HL-60/S4 treated with retinoic acid at 250 ng/mL for 4 days and 3 days (cell line): ENCODE results near the gene APC2.
"Not testable (repeated sequence)": the region's sequence is repeated elsewhere in the genome, so short reads cannot be mapped to it uniquely, and the experiment has no call there.

ENCODE experiments used
- in situ Hi-C: fragments of 300-500 bp; cut with MboI; formaldehyde crosslinking; loops from 2 replicates; pipeline ENCODE4 v1.7.0; 2022; ENCODE audit warnings: low sequenced_read_pairs

Gene APC2

DNA sequence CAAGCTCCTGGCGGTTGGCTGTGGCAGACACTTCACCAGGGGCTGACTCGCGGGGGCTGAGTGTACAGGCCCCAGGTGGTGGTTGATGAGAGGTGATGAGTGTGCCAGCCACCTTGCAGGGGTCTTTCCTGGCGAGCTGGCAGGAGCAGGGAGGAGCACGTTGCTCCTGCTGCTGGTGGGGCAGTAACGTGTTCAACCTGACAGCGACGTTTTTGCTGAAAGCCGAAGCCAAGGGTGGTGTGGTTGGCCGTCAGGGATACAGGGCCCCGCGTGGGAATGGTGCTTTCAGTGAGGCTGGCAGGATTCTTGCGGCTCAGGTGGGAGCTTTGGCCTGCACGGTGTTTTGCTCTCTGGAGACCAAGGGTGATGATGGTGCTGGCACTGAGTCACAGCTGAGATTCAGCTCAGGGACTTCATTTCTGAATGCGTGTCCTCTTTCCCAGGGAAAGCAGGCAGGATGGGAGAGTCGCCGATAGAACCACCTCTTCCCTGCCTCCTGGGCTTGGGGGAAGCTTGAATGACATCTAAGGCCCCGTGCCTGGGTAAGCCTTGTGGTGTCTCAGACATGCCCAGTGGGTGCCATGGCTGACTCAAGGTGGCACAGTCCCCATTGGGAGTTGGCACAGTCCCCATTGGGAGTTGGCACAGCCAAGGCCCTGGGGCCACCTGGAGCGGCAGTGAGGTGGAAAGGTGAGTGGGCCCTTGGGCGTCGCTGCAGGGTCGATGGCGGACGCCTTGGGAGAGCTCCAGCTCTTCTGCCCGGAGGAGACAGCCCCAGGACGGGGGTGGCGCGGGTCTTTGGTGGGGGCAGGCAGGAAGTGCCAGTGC lies 33.7 kb upstream of the APC2 start:
- in situ Hi-C loops: no loop called here

DNA sequence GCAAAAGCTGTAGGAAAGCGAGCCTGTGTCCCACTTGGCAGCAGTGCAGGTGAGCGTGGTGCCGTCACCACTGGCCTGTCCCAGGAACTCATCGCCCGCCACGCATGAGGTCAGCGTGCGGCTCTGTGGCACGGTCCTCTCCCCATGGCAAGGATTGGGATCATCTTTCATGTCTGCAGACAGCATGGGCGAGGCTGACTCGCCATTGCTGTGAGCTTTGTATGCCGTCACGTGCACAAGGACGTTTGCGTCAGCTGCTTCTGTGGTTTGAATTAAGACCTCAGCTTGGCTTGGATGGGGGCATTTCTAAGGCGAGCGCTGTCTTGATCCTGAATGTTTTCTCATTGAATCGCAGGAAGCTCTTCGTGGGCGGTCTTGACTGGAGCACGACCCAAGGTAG lies 32.8 kb upstream of the APC2 start:
- in situ Hi-C loops: no loop called here

DNA sequence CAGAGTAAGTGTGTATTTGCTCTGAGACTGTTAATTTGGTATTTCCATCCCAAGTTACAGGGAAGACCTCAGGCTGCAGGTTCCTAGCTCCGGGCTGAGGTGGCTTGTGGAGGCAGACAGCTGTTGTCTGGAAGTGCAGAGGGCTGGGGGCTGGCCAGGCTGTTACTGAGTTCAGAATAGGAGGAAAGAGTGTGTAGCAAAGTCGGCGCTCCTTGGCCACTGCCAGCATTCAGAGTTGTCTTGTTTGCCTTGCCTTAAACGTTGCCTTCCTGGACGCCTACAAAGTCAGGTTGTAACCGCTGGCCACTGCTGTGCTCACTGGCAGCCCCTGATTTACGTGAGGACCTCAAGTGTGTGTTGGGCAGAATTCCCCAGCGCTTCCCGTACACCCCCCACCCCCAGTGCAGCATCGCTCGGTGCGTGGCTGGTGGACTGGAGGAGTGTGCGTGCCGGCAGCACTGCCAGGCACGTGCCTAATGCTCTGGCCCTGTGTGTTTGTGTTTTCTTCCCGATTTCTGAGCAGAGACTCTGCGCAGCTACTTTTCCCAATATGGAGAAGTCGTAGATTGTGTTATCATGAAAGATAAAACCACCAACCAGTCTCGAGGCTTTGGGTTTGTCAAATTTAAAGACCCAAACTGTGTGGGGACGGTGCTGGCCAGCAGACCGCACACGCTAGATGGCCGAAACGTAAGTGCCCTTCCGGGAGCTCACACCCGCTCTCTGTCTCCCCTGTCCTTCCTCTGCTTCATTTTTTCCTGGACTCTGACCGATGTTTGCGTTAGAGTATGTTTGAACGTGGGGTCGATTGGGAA lies 32.0 kb upstream of the APC2 start:
- in situ Hi-C loops: no loop called here

DNA sequence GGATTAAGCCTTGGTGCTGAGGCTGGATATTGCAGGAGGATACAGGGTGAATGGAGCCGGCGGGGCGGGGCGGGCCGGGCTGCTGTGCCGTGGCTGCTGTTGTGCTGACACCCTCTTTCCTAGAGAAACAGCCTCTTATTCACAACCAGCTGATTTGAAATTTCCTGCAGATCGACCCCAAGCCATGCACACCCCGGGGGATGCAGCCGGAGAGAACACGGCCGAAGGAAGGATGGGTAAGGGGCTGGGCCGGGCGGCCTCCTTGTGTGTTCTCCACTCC lies 31.5 kb upstream of the APC2 start:
- in situ Hi-C loops: no loop called here

DNA sequence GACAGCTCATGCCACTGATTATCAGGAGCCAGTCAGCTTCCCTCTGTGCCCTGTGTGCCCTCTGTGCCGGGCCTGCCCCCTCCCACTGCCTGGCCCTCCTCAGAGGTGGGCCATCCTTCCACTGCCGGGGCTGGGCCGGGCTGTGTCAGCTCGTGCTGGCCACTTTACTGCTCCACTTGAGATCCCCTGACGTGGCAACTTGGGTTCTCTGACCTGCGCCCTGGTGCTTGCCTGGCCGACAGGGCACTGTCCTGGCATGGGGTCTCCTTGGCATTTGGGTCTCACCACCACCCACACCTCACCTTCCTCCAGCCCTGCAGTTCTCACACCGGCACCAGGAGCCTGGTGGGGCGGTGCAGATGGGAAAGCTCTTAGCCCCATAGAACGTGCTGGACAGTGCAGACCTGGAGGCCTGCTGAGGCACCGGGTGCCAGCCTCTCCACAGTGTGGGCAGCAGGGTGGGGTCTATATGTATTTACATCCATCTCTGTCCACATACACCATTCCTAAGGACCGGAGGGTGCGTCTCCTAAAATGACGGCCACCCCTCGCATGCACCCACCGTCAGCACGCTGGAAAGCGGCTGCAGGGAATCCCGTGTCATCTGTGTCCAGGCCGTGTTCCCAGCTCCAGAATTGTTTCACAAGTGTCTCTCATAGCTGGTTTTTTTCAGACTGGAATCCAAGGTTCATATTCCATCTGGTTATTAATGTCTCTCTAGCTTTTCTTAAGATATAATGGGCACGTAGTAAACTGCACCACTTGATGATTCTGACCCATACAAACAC lies 30.8 kb upstream of the APC2 start:
- in situ Hi-C loops: no loop called here

DNA sequence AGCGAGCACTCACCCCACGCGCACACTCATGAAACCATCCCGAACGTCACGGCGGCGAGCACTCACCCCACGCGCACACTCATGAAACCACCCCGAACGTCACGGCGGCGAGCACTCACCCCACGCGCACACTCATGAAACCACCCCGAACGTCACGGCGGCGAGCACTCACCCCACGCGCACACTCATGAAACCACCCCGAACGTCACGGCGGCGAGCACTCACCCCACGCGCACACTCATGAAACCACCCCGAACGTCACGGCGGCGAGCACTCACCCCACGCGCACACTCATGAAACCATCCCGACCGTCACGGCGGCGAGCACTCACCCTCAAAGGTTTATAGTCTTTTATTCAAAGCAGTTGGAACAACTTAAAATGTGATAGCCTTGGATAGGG lies 29.8 kb upstream of the APC2 start:
- in situ Hi-C loops: not testable (repeated sequence)

- in situ Hi-C loops: no loop called here
These were observed 29.3 kb upstream of the APC2 start for GRCh38 chr19:1420590-1420989.

DNA sequence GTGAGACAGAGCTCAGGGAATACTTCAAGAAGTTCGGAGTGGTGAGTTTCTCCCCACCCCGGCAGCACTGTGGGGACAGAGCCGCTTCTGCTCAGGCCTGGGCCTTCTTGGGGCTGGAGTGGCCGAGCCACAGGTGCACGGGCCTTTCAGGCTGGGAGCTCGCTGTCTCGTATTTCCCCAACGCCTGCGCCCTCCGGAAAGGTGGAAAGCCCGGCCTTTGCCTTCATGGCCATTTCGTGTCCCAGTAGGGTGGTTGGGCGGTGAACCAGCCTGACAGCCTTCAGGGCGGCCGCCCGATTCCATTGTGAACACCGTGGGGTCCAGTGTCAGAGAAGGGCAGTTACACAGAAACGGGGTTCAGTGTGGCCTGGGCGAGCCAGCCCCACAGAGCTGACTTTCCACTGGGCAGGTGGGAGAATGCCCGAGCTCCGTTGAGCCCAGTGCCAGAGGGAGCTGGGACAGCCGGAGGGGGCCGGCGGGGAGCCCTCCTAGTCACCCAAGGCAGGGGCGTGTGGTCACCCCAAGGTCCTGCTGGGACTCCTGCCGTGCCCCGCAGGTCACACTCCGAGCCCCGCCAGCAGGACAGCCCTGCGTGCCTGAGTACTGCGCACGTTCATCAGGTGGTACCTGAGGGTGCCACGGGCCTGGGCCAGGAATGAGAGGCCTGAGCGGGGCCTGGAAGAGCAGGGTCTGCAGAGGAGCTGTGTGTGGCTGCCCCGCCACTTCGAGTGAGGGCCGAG lies 28.5 kb upstream of the APC2 start:
- in situ Hi-C loops: no loop called here

- in situ Hi-C loops: no loop called here
These were observed 28.0 kb upstream of the APC2 start for GRCh38 chr19:1421958-1422305.

GRCh38 chr19:1422360-1422759 lies 27.6 kb upstream of the APC2 start:
- in situ Hi-C loops: no loop called here

- in situ Hi-C loops: no loop called here
These were observed 27.0 kb upstream of the APC2 start for GRCh38 chr19:1422943-1423342.

- in situ Hi-C loops: no loop called here
These were observed 26.3 kb upstream of the APC2 start for GRCh38 chr19:1423436-1424191.

DNA sequence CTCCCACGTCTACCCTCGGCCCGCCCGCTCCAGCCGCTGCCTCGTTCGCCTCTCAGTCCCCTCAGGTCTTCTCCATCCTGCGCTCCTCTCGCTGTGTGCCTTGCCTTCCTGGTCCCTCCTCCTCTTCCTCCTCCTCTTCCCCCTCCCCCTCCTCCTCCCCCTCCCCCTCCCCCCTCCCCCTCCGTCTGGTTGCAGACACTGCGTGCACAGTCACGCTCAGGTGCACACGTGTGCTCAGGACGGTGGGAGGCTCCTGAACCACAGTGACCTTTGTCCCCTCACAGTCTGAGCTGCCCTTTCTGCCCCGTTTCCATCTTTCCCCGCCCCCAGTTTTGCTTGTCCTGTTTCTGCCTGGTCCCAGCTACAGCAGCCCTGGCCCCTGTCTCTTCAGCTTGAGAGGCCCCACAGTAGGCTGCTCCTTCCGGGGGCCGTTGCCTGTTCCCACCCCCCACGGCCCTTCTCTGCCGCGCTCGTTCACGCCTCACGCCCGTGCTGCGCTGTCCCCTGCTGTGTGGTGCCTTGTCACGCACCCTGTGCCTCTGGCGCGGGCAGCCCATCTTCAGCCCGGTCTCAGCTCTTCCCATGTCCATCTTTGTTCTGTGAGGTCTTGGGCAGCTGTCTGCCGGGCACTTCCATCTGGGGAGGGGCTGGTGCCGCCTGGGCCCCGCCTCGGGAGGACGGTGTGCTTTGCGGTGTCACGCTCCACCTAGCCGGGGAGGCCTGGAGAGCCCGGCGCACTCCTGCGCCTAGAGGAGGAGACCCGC lies 25.5 kb upstream of the APC2 start:
- in situ Hi-C loops: no loop called here

DNA sequence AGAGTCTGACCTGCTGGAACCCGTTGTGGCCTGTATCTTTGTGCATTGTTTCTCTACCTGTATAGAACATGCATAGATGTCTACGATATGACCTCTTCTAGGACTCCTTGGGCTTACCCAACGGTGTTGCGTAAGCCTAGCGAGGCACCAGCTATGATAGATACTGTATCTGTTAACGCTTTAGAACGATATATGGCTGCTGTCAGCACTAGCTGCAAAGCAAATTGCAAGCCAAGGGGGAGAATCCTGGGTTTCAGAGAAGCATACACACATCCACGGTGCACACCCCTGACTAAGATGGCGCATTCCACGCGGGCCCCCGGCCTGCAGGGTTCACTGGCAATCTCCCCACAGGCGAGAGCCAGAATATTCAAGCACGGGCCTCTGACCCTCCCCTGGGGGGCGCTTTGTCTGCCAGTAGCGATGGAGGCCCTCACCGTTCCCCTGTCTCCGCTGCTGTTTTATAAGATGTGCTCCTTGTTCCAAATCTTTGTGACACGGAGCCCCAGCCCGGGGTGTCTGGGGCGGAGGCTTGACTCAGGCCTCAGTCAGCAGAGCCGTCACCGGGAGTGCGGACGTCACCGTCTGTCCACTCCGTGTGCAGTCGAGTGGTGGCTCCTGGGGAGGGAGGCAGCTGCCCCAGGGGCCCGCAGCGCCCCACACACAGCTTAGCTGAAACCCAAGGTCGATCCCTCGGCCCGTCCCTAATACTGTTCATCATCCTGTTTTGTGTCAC lies 24.7 kb upstream of the APC2 start:
- in situ Hi-C loops: no loop called here

DNA sequence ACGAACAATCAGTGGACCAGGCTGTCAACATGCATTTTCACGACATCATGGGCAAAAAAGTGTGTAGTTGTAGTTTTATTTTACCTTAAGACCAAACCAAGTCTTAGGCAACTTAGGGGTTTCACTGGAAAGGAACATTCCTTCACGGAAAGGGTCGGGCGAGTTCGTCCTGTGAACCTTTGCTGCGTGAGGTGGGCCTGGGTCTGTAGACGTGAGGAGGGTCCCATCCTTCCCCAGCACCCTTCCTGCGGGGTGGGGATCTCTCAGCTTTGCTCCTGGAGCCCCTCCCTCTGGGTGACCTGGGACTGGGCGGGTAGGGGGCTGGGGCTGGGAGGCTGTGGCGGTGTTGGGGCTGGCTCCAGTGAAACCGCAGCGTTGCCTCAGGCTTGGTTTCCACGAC lies 24.0 kb upstream of the APC2 start:
- in situ Hi-C loops: no loop called here

DNA sequence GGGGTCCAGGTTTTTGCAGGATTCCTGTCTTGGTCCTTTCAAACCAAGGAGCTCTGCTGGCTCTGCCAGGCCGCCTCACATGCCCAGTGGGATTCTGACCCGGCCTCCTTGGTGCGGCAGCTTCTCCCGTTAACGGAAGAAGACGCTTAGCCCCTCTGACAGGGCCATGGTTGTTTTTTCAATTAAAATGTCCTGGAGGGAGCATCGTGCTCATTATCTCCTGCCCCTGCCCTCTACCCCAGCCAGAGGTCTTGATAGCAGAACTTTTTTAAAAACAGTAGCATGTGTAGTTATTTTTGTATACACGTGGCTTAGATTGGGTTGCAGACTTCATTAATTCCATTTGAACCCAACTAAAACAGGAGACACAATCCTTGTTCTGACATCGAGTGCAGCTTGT lies 23.2 kb upstream of the APC2 start:
- in situ Hi-C loops: no loop called here

DNA sequence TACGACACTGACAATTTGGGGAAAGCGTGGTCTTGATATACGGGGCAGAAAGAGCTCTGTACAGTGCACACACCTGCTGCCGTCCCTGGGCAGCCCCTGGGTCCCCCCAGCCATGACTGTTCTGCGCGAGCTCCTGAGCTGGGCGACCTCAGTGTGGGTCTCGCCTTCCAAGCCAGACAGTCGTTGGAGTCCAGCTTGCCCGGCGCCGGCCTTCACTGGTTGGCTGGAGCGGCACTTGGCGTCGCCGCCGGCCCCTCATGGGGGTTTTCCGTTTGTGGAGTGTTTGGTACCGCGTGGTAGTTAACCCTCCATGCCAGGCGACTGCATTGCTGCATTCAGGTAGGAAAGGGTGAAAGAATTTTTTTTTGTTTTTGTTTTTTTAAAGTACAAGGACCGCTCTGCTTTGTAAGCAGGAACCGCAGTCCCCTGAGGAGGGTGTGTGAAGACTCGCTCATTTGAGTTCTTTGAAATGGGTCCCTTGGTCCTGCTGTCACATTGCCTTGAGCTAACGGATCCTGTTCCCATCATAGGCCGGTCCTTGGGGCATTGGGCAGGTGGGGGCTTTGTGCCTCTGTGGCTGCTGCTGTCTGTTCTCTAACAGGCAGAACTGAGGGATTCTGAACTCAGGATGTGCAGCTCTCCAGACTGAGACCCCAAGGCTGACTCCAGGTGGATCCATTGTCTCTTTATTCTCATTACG lies 22.6 kb upstream of the APC2 start:
- in situ Hi-C loops: no loop called here

- in situ Hi-C loops: no loop called here
These were observed 21.1 kb upstream of the APC2 start for GRCh38 chr19:1428738-1429391.
